NK-92 treated with Interleukin-12 subunit alpha and Interleukin-12 subunit beta, amount 100 ng/mL, for 24 hours (cell line): ENCODE results near the gene RNLS.
"Not testable (repeated sequence)": the region's sequence is repeated elsewhere in the genome, so short reads cannot be mapped to it uniquely, and the experiment has no call there.

Experiments used
- DNase-seq: peaks from one replicate; lab custom pipeline; 2025; lab: John Stamatoyannopoulos, UW

Gene RNLS

GRCh38 chr10:88343761-88344484 is 239.2 kb downstream of the RNLS start:
- DNase-seq = no peak

DNA sequence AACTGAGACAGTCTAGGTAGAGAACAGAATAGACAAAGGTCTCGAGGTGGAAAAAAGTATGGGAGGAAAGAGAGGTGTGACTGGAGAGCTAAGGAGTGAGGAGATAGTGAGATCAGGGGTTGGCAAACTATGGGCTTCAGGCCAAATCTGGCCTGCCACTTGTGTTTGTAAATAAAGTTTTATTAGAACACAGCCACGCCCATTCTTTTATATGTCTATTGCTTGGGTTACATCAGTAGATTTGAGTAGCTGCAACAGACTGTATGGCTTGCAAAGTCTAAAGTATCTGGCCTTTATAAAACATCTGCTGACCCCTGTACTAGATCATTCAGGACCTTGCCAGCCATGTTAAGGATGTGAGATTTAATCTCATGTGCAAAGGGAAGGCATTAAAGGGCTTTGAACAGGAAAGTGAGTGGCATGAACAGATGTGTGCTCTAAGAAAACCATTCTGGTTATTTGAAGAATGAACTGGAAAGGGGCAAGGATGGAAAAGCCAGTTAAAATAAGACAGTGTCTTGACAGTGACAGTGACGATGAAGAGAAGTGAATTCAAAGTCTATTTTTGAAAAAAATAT is 240.3 kb downstream of the RNLS start:
- DNase-seq = no peak

DNA sequence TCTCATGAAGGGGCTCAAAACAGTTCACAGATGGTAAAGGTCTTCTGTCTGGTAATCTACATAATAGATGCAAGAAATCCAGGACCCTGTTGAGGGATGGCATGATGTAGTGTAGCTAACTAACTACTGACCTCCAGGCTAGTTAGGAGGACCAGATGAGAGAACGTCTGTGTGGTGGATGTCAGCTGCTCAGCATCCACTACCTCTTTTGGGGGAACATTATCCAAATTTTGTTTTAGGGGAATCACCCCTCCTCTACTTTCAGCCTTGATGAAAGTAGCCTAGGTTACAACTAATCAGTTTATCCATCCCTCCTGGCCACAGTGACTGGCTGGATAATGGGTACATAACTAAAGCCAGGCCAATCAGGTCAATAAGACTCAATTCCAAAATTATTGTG is 246.0 kb downstream of the RNLS start:
- DNase-seq = no peak

DNA sequence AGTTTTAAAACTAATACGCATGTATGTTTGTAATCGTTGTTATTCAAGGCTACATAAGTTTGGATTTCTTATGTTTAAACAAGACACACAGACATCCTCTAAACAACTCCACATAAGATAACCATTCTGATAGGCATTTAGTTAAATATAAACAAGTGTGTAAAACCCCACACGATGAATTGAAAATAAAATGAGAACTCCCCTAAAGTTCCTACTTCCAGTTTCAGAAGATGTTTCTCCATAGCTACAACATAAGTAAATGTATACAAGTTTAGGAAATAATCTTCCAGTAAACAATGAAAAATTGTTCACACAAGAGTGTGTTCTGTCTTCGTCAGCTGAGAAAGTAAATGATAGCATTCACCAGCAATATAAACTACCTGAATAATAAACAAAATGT is 246.8 kb downstream of the RNLS start:
- no peak for DNase-seq

GRCh38 chr10:88333248-88333630 is 249.9 kb downstream of the RNLS start:
- DNase-seq = no peak

DNA sequence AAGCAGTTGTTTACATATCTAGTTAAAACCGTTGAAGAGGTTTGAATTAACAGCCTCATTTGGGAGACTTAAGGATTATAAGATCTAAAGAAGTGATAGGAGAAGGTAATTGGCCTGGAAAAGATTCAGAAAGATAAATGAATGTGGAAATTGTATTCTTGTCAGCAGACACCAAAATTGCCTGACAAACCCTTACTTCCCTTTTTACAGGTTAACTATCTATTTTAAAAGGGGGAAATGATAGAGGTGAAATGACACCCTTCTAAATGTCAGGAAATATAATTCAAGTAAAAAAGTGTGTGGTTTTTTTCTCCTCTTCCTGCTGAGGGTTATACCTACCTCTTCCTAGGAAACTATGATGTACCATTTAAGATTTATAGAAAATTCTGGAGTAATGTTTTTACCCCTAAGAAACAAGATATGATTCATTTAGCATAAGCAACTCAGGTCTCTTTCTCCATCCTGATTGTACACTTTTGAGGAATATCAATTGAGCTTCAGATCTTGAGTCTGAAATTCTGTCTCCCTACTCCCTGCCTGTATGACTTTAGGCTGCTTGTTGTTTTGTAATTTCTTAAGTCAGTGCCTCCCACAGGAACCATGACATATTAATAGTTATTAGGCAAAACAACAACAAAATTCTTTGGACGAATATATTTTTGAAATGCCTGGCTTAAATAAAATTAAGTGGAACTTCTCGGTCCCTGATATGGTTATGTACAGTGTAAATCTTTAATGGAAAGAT is 250.4 kb downstream of the RNLS start:
- DNase-seq = no peak

- no peak for DNase-seq
Measured at GRCh38 chr10:88330174-88330573, 252.9 kb downstream of the RNLS start.

GRCh38 chr10:88322324-88323063 is 260.6 kb downstream of the RNLS start:
- DNase-seq = no peak

DNA sequence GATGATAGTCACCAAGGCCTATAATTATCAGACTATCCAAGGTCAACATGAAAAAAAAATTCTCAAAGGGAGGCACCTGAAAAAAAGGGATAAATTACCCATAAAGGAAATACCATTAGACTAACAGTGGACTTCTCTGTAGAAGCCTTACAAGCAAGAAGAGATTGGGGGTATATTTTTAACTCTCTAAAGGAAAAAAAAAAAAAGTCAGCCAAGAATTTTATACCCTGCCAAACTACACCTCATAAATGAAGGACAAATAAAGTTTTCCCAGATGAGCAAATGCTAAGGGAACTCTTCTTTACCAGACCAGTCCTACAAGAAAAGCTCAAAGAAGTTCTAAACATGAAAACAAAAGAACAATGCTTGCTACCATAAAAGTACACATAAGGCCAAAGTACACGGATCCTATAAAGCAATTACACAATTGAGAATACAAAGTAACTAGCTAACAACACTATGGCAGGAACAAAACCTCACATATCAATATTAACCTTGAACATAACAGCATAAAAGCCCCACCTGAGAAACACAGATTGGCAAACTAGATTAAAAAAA is 263.1 kb downstream of the RNLS start:
- no peak for DNase-seq

- DNase-seq = no peak
Measured at GRCh38 chr10:88318803-88319202, 264.3 kb downstream of the RNLS start.

- no peak for DNase-seq
Measured at GRCh38 chr10:88317099-88317498, 266.0 kb downstream of the RNLS start.

- no peak for DNase-seq
Measured at GRCh38 chr10:88316292-88316861, 266.7 kb downstream of the RNLS start.

- DNase-seq = no peak
Measured at GRCh38 chr10:88315755-88316154, 267.4 kb downstream of the RNLS start.

GRCh38 chr10:88314362-88314761 is 268.8 kb downstream of the RNLS start:
- DNase-seq = no peak

- no peak for DNase-seq
Measured at GRCh38 chr10:88313878-88314277, 269.2 kb downstream of the RNLS start.

- DNase-seq = no peak
Measured at GRCh38 chr10:88312855-88313254, 270.3 kb downstream of the RNLS start.

- no peak for DNase-seq
Measured at GRCh38 chr10:88311264-88311663, 271.9 kb downstream of the RNLS start.

GRCh38 chr10:88309365-88309764 is 273.8 kb downstream of the RNLS start:
- no peak for DNase-seq

DNA sequence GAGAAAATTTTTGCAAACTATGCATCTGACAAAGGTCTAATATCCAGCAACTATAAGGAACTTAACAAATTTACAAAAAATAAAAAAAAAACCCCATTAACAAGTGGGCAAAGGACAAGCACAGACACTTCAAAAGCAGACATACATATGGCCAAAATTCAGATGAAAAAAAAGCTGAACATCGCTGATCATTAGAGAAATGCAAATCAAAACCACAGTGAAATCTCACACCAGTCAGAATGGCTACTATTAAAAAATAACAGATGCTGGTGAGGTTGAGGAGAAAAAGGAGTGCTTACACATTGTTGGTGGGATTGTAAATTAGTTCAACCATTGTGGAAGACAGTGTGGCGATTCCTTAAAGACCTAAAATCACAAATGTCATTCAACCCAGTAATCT is 274.8 kb downstream of the RNLS start:
- DNase-seq = not testable (repeated sequence)

GRCh38 chr10:88299787-88300186 is 283.3 kb downstream of the RNLS start:
- DNase-seq = no peak

GRCh38 chr10:88297103-88297502 is 286.0 kb downstream of the RNLS start:
- no peak for DNase-seq

DNA sequence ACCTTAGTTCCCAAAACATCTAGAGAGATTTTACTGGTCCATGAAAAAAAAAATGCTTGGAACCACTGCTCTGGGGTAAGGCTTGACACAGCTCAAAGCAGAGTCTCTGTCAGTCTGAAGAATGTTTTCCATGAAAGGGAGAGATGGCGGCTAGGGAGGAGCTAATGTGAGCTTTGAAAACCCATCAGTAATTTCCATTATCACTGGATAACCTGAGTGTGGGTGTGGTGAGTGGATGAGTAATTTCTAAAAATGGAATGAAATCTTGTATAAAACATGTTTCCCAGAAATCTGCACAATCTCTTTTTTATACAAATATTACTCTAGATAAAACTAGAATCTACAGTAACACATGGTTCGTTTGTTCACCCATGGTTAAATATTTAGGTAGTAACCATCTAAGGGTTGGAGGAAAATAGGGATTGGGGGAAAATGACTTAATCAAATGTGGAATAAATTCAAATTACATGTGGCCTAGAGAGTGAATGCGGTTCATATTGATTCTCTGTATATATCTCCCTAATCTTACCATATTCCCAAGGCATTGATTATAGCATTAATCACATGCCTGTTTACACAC is 289.4 kb downstream of the RNLS start:
- no peak for DNase-seq
